Measurements from ENCODE around the gene ATP5ME.

Gene ATP5ME

DNA sequence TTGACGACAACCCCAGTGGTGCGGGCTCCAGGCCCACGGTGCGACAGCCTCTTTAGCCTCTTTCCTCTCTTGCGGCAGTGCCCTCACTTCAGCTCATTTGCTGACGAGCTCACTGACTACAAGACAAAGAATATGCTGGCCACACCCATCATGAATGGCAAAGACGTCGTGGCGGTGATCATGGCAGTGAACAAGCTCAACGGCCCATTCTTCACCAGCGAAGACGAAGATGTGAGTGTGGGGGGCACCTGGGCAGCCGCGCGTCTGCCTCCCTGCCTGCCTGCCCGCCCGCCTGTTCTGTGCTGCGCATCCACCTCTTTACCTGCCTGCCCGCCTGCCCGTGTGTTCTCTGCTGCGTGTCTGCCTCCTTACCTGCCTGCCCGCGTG lies 39.5 kb downstream of the ATP5ME start:
- no peak for TF ChIP-seq EZH2phosphoT487 (IDR thresholded peaks at IDR 0.05; ENCODE audit: borderline replicate concordance, low read length)
- TF ChIP-seq, protein P1, sequence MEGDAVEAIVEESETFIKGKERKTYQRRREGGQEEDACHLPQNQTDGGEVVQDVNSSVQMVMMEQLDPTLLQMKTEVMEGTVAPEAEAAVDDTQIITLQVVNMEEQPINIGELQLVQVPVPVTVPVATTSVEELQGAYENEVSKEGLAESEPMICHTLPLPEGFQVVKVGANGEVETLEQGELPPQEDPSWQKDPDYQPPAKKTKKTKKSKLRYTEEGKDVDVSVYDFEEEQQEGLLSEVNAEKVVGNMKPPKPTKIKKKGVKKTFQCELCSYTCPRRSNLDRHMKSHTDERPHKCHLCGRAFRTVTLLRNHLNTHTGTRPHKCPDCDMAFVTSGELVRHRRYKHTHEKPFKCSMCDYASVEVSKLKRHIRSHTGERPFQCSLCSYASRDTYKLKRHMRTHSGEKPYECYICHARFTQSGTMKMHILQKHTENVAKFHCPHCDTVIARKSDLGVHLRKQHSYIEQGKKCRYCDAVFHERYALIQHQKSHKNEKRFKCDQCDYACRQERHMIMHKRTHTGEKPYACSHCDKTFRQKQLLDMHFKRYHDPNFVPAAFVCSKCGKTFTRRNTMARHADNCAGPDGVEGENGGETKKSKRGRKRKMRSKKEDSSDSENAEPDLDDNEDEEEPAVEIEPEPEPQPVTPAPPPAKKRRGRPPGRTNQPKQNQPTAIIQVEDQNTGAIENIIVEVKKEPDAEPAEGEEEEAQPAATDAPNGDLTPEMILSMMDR (IDR thresholded peaks at IDR 0.05; ENCODE audit: low read depth, low read length, poor library complexity, severe bottlenecking) = no peak
- Histone ChIP-seq H3K27me3 (ENCODE audit: control insufficient read depth, low read length) (no peaks in the 10 kb centered on the region), H3K4me1 (ENCODE audit: control insufficient read depth, low read length) (no peaks in the 10 kb centered on the region), H3K9me2 (replicated peaks; ENCODE audit: control insufficient read depth, low read length) (no peaks in the 10 kb centered on the region), H3K27ac (ENCODE audit: low read depth, low read length) (no peak overlapping the region), H3K4me2 (ENCODE audit: low read length) (no peak overlapping the region), H3K79me2 (ENCODE audit: control insufficient read depth, low read length) (no peaks in the 10 kb centered on the region), H3K36me3 (ENCODE audit: control insufficient read depth, low read length) (no peaks in the 10 kb centered on the region), H3K9me3 (ENCODE audit: control insufficient read depth, insufficient read depth, low read length) (peaks cover 22% of the 10 kb centered on the region; the same call in 1 of the 2 replicates), H3F3A (ENCODE audit: control insufficient read depth, insufficient read depth) (no peaks in the 10 kb centered on the region), H3K4me3 (ENCODE audit: low read length) (no peak overlapping the region), H4K20me1 (ENCODE audit: control insufficient read depth, insufficient read depth, low read depth, low read length) (no peaks in the 10 kb centered on the region)

DNA sequence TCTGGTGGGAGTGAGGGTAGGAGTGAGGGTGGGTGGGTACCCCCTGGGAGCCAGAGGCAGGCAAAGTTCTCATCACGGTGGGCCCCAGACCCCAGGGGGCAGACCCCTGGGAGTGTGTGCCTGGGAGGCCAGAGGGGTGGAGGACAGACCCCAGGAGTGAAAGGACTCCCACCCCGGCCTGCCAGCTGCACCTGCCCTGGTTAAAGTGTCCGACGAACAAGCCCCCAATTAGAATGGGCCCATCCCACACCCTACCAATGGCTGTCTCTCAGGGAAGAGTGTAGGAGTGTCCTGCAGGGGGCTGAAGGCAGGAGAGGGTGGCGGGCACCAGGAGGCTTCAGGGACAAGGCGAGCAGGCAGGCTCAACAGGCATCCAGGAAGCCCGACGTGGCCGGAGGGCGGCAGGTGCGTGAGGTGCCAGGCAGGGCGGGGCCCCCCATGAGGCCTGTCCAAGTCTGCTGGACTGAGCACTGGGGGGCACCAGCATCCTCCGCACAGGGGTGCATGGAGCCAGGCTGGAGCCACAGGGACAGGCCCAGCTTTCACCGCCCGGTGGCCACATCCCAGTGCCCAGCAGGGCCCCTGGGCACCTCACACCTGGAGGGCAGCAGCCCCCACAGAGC lies 40.0 kb downstream of the ATP5ME start:
- TF ChIP-seq, protein P1 (IDR thresholded peaks at IDR 0.05; ENCODE audit: low read depth, low read length, poor library complexity, severe bottlenecking) = no peak
- no peak for TF ChIP-seq EZH2phosphoT487 (IDR thresholded peaks at IDR 0.05; ENCODE audit: borderline replicate concordance, low read length)
- Histone ChIP-seq H3K79me2 (ENCODE audit: control insufficient read depth, low read length) (no peaks in the 10 kb centered on the region), H3K27me3 (ENCODE audit: control insufficient read depth, low read length) (no peaks in the 10 kb centered on the region)

DNA sequence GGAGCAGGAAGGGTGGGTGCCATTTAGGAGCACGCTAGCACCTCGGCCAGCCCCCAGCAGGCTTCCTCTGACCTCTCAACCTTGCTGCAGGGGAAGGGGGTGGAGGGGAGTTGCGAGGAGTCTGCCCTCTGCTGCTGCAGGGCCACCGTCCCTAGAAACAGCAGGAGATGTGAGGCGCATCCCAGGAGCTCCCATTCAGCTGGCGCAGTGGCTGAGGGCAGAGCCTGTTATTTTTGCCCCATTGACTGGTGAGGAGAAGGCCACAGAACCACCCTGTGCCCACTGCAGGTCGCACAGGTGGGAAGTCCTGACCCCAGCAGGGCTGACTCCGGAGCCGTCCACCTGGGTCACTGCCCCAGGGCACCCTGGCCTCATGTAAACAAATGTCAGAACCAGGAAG lies 40.7 kb downstream of the ATP5ME start:
- Histone ChIP-seq H3K79me2 (ENCODE audit: control insufficient read depth, low read length) (no peaks in the 10 kb centered on the region), H4K20me1 (ENCODE audit: control insufficient read depth, insufficient read depth, low read depth, low read length) (no peaks in the 10 kb centered on the region), H3K4me3 (ENCODE audit: low read length) (no peak overlapping the region), H3K27me3 (ENCODE audit: control insufficient read depth, low read length) (no peaks in the 10 kb centered on the region), H3F3A (ENCODE audit: control insufficient read depth, insufficient read depth) (no peaks in the 10 kb centered on the region), H3K4me2 (ENCODE audit: low read length) (no peak overlapping the region), H3K9me3 (ENCODE audit: control insufficient read depth, insufficient read depth, low read length) (peaks cover 22% of the 10 kb centered on the region; the same call in 1 of the 2 replicates), H3K36me3 (ENCODE audit: control insufficient read depth, low read length) (no peaks in the 10 kb centered on the region), H3K9me2 (replicated peaks; ENCODE audit: control insufficient read depth, low read length) (no peaks in the 10 kb centered on the region), H3K4me1 (ENCODE audit: control insufficient read depth, low read length) (no peaks in the 10 kb centered on the region), H3K27ac (ENCODE audit: low read depth, low read length) (no peak overlapping the region)
- TF ChIP-seq EZH2phosphoT487 (IDR thresholded peaks at IDR 0.05; ENCODE audit: borderline replicate concordance, low read length) = no peak
- TF ChIP-seq, protein P1 (IDR thresholded peaks at IDR 0.05; ENCODE audit: low read depth, low read length, poor library complexity, severe bottlenecking) = no peak

More for the DNA sequence above, 40.0 kb downstream of the ATP5ME start:
- Histone ChIP-seq H3K9me3 (ENCODE audit: control insufficient read depth, insufficient read depth, low read length) (peaks cover 22% of the 10 kb centered on the region; the same call in 1 of the 2 replicates), H3K27ac (ENCODE audit: low read depth, low read length) (no peak overlapping the region), H3F3A (ENCODE audit: control insufficient read depth, insufficient read depth) (no peaks in the 10 kb centered on the region), H3K4me1 (ENCODE audit: control insufficient read depth, low read length) (no peaks in the 10 kb centered on the region), H3K36me3 (ENCODE audit: control insufficient read depth, low read length) (no peaks in the 10 kb centered on the region), H4K20me1 (ENCODE audit: control insufficient read depth, insufficient read depth, low read depth, low read length) (no peaks in the 10 kb centered on the region), H3K9me2 (replicated peaks; ENCODE audit: control insufficient read depth, low read length) (no peaks in the 10 kb centered on the region), H3K4me3 (ENCODE audit: low read length) (no peak overlapping the region), H3K4me2 (ENCODE audit: low read length) (no peak overlapping the region)

All from DOHH2 (cell line).